GM12878 (cell line): ENCODE results near the gene MGAT3.

Experiments
- EZH2 ChIP-seq: IDR thresholded peaks from 2 replicates; pipeline ENCODE4 v1.6.1; 2012; ENCODE audit warnings: low read depth, mild to moderate bottlenecking, control low read depth, inconsistent platforms, low read length, borderline replicate concordance; ENCODE audit not compliant: control insufficient read depth
- POLR2A ChIP-seq: IDR thresholded peaks from 2 replicates; pipeline ENCODE4 v1.6.1; 2011; ENCODE audit warnings: low read depth, mild to moderate bottlenecking, low read length
- SUZ12 ChIP-seq: fragments of 200-600 bp; sonication (generic); IDR thresholded peaks from one replicate; pipeline ENCODE4 v1.6.1; 2018; ENCODE audit warnings: antibody characterized with exemption, mild to moderate bottlenecking; ENCODE audit not compliant: unreplicated experiment
- ZNF687 ChIP-seq: fragments of 450-650 bp; IDR thresholded peaks from 2 replicates; pipeline ENCODE4 v1.6.1; 2017; ENCODE audit warnings: mild to moderate bottlenecking, moderate library complexity

GRCh38 chr22:39515266-39516050 is 58.6 kb downstream of the MGAT3 start:
- TF ChIP-seq POLR2A = peak; percentile 40; the same call in 1 of the 2 replicates
- no peak for TF ChIP-seq ZNF687
- TF ChIP-seq EZH2 = no peak
- TF ChIP-seq SUZ12 = no peak
